Activated CD4-positive, alpha-beta T cell treated with anti-CD3 and anti-CD28 coated beads for 24 hours (primary cell): ENCODE data around the gene SSTR1.
"Not testable (repeated sequence)": the region's sequence is repeated elsewhere in the genome, so short reads cannot be mapped to it uniquely, and the experiment has no call there.

Experiments used
- DNase-seq, 2 donors: peaks; one replicate each; pipeline ENCODE4 v3.0.0-alpha.2; 2020; ENCODE audit warnings: low read depth in 2 of 2

The SSTR1 gene, protein sequence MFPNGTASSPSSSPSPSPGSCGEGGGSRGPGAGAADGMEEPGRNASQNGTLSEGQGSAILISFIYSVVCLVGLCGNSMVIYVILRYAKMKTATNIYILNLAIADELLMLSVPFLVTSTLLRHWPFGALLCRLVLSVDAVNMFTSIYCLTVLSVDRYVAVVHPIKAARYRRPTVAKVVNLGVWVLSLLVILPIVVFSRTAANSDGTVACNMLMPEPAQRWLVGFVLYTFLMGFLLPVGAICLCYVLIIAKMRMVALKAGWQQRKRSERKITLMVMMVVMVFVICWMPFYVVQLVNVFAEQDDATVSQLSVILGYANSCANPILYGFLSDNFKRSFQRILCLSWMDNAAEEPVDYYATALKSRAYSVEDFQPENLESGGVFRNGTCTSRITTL

DNA sequence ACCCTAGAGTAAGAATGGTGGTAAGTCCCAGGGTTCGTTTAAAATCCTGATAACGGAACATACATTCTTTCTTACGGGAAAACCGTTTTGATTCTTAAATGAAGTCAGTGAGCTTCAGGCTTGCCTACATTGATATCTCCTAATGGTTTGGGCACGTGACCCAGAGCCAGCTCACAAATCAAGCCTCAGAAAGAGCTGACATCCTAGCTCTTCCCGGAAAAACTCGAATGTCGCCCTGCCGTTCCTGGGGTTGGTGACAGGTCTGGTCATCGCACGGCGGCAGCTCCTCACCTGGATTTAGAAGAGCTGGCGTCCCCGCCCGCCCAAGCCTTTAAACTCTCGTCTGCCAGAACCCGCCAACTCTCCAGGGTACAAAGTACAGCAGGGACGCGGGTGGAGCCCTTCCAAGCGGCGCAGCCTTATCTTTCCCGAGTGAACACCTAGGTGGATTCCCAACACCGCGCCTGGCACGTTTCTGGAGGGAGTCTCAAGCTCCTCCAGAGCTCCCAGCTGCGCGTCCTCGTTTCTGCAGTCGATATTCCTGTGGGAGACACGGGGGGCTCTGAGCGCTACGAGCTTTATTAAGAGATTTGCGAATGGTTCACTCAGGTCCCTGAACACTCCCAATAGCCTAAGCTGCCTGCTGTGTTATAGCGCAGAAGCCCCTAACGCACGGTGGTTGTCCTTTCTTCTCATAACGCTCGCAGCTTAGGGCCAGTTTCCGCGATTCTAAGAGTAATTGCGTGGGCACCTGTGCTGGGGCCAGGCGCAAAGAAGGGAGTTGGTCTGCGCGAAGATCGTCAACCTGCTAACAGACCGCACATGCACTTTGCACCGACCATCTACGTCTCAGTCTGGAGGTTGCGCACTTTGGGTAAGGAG, at the start of gene SSTR1:
TSS of gene SSTR1 (plus strand) at position 169 of the 882 bp plus-strand sequence. CDS start 1,486 bp downstream, outside the sequence.
- DNase-seq: no peak

DNA sequence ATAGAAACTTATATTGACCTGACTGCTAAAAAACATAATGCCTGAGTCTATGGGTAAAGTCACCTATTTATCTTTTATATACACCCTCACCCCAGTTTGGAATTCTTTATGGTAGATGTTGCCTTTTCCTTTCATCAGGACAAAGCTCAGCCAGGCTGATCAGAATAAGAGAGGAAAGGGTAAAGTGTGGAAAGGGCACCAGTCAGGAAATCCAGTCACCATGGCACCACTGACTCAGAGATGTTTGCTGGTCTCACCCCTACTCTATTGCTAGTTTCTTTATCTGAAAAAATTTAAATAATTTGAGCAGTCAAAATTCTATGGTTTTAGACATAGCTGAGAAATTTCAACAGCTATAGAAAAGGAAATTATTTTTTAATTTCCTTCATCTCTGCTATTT, 49.2 kb upstream of the SSTR1 start:
- DNase-seq: no peak

DNA sequence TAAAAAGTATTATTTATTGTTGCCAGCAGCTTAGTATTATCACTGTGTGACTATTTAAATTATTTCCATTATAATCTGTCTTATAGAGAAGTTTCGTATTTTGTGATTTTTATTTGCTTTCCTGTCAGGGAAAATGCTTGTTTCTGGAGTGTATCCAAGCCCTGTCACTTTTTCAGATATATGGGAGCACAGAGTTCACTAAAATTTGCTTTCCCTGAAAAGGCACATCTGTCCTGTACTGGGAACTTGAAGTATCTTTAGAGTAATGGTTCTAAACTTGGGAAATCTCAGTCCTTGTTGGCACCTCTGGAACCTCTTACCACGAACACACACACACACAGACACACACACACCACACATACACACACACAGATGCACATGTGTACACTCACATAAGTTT, 39.3 kb upstream of the SSTR1 start:
- no peak for DNase-seq

DNA sequence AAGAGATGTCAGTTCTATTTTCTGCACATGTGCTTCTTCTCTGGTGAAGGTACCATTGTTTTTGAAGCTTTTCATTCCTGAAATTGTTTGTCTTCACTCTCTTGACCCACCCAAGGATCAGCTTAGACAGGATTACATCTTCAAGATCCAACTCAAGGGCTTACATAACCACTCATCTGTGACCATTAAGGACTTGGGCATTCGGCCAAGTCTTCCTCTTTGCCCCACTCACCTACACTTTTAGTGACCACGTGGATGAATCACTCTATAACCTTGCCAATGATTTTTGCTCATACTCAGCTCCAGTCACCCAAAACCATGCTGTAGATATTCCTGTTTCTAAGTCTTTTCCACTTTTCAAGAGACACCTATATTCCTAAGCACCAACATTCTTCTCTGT, 36.5 kb upstream of the SSTR1 start:
- DNase-seq: no peak

DNA sequence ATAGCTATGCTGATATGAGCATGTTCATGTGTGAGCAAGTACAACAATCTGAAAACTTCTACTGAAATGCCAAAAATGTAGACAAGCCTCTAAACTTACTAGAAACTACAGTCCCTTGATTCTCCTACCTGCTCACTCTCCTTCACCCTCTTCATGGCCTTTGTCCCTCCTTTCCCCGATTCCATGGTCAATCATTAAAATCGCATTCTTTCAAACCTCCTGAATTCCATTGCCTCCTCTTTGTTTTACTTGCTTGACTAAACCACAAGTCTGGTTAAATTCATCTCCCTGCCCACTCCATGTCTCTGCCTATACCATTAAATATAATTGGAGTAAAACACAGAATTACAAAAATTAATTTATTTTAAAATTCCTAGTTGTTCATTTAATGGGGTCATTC, 33.0 kb upstream of the SSTR1 start:
- no peak for DNase-seq

DNA sequence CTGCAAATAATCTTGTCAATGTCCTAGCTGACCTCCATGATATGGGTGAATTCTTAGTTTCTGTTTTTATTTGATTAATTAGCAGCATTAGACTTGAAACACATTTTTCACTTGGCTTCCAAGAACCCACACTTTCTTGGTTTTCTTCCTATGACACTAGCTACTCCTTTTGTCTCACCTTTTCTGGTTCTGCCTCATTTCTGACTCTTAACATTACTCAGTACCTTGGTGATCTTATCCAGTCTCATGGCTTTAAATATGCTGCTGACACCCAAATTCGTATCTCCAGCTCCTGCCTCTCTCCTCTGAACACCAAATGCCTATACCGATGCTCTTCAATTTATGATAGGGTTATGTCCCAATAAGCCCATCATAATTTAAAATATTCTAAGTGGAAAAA, 32.0 kb upstream of the SSTR1 start:
- DNase-seq: no peak

DNA sequence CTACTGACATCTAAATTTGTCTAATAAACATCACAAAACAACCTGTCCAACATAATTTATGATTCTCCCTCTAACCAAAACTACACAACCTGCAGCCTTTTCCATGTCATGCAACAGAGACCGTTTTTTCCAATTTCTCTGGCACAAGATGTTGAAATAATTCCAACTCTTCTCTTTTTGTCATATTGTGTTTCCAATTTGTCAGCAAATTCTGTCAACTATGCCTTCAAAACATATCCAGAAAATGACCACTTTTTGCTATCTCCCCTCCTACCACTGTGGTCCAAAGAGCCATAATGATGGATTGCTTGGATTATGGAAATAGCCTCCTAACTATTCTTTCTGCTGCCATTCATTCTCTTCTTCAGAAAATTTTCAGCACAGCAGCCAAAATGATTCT, 31.3 kb upstream of the SSTR1 start:
- no peak for DNase-seq

DNA sequence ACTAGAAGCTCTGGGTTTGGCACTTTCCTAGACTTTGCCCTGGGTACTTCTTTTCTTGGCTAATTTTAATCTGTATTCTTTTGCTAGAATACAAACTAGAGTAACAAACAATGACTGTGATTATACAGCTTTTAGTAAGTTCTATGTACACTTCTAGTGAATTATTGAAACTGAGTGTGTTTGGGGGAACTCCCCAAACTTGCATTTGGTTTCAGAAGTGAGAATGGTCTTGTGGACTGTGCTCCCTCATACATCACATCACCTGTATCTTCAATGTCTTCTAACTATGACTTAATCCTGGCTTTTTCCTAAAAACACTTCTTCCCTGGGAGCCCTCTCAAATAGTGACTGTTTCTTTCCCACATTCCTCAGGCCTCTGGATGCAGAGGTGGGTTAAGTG, 23.6 kb upstream of the SSTR1 start:
- DNase-seq: no peak

DNA sequence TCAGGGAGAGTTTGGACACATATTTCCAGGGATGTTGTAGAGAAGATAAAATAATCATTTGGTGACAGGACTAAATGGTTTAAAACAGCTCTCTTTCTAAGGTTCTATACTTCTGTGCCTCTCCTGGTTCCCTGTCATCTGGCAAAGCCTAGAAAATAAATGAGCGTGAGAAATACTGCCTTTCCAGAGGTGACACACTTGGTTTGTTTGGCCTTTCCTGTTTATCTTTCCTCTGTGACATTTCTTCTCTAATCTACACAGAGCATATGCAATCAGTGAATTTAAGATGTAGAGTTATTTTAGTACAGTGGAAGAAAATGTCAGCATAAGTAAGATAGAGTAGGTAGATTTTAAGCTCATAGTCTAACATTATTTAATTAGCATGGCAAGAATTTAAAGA, 22.0 kb upstream of the SSTR1 start:
- no peak for DNase-seq

DNA sequence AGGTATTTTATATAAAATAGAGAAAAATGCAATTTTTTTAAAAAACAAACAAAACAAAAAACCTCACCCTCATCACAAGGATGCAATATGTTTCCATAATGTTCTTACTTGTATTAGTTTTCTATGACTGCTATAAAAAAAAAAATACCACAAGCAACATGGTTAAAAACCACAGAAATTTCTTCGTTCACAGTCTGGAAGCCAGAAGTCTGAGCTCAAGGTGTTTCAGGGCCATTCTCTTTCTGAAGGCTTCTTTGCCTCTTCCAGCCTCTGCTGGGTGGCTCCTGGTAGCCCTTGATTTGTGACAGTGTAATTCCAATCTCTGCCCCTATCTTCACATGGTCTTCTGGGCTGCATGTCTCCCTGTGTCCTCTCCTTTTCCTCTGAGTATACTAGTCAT, 21.5 kb upstream of the SSTR1 start:
- DNase-seq: no peak

DNA sequence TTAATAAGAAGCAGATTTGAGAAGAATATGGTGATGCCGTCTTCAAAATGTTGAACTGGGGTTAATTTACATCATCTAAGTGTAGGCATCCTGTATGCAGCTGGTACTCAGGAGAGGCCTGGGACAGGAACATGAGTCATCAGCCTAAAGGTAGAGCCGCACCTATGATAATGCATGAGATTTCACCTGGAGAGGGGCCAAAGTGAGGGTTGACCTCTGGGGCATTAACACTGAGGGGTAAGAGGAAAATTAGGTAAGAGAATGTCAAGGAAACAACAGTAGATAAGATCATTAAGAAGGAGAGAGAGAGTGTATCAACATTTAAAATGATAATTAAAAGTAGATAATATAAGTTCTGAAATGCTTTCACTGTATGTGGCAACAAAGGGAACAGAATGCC, 20.2 kb upstream of the SSTR1 start:
- no peak for DNase-seq

DNA sequence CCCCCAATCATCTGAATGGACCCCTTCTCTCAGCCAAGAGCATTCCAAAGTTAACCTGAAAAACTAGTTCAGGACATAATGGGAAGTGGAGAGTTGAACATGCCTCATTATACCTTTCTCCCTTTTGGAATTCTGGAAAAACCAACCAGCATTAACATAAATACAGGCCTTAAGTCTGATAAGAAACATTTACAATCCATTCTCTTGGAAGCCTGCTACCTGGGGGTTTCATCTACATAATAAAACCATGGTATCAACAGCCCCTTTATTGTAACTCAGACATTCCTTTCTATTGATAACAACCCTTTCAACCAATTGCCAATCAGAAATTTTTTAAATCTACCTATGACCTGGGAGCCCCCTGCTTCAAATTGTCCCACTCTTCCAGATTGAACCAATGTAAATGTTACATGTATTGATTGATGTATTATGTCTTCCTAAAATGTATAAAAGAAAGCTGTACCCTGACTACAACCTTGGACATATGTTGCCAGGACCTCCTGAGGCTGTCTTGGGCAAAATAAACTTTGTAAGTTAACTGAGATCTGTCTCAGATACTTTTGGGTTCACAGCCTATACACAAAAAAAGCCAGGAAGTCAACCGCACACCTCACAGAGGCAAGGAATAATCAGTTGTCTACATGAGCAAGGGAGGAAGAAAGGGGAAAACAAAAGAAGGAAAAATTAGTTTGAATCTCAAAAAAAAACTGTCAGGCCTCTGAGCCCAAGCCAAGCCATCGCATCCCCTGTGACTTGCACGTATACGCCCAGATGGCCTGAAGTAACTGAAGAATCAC, 17.6 kb upstream of the SSTR1 start:
- DNase-seq: no peak

DNA sequence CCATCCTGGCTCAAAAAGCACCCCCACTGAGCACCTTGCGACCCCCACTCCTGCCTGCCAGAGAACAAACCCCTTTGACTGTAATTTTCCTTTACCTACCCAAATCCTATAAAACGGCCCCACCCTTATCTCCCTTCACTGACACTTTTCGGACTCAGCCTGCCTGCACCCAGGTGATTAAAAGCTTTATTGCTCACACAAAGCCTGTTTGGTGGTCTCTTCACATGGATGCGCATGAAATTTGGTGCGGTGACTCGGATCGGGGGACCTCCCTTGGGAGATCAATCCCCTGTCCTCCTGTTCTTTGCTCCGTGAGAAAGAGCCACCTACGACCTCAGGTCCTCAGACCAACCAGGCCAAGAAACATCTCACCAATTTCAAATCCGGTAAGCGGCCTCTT, 16.9 kb upstream of the SSTR1 start:
- DNase-seq: not testable (repeated sequence)

DNA sequence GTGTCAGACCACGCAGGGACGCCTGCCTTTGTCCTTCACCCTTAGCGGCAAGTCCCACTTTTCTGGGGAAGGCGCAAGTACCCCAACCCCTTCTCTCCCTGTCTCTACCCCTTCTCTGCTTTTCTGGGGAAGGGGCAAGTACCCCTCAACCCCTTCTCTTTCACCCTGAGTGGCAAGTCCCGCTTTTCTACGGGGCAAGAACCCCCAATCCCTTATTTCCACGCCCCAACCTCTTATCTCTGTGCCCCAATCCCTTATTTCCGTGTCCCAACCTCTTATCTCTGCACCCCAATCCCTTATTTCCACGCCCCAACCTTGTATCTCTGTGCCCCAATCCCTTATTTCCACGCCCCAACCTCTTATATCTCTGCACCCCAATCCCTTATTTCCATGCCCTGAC, 16.2 kb upstream of the SSTR1 start:
- not testable (repeated sequence) for DNase-seq

DNA sequence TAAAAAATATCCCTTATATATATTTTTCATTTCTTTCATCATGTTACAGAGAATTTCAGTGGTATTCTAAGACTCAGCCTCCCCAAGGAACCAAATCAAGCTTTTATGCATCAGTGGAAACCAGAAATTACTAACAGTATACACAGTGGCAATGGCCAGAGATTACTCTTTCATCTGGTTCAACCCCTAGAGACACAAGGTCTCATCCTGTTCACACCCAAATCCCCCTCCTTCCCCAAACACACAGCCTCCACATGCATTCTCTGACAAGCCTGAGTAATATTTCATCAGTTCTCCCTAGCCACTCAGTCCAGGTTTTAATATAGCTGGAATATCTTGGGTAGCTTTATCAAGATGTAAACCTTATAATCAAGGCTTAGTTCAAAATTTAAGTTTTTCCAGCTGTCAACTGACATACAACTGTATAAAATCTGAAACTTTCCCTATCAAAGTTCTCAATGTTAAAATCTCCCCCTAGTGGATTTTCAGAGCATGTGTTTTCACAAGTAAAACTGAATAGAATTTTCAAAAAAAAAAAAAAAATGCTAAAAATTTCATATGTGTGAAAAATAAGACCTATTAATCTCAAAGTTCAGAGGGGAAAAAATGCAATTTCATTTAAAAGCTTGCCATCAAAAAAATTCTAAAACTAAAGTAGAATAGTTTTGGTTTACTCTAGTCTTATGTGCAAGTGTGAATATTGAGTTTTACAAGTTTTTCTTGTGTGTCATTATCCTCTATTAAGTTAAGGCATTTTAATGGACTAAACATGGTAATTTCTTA, 10.5 kb upstream of the SSTR1 start:
- DNase-seq: no peak

DNA sequence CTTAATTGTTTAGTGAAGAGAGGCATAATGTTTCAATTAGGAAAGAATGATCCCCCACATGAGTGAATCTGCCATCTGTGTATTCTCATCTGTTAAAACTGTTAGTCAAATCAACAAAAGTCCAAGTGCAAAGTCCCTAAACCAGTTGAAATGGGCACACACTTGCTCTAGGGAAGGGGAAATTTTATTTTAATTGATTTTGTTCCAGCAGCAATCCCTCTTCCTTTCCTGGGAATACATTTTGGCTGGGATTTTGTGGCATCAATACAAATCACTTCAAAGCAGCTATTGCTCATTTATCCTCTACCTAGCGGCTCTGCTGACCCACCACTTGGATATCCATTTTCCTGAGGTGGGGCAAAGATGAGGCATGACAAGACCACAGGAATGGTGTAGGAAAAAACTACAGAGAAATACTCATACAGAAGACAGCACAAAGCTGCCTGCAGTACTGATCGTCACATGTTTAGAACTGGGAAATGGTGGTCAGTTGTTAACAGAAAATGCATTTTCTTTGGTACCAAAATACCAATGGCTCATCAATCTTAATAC, 9.8 kb upstream of the SSTR1 start:
- no peak for DNase-seq

DNA sequence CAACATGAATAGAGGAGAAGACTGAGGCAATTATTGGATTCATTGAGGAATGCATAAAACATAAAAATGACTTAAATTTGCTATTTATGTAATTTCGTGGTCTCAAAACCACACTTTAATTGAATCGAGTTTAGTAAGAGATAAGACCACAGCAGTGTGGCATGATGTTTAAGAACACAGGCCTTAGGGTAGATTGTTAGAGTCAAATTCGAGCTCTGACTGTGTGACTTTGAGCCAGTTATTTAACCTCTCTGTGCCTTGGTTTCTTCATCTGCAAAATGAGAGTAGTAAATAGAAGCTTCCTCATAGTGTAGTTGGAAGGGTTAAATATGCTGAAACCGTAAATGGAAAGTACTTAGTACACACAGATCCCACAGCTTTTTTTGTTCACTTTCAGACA, 9.3 kb upstream of the SSTR1 start:
- DNase-seq: no peak

DNA sequence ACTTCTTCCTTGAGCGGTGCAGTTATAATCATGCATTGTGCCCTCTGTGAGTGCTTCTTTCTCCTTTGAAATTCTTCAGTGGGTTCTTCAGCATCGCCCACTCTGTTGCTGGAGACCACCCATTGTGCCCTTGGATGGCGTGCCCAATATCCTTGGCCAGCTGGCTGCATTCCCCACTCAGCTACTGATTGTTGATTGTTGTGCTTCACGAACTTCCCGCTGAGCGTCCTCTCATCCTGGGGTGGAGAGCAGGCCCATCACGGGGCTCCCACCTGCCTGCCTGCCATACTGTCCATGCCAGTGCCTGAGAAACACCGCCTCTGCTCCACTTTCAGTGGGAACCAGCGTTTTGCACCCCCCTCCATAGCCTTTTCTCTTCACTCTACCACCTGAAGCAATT, 8.6 kb upstream of the SSTR1 start:
- no peak for DNase-seq

DNA sequence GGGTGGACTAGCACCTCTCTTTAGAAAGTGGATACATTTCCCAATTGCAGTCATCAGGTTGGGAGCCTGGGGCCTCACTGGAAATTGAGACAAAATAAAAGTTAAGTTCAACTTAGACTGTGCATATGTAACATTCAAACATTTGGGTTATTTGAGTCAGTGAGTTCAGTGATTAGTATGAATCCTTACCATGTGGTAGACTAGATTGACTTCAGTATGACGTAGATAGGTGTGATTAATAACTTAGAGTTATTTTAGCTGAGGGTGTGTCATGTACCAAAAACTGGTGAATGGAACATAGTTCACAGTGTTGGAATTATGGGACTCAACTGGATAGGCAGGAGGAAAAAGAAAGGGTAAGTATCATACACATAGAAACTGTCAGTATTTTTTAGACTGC, 8.0 kb upstream of the SSTR1 start:
- no peak for DNase-seq

DNA sequence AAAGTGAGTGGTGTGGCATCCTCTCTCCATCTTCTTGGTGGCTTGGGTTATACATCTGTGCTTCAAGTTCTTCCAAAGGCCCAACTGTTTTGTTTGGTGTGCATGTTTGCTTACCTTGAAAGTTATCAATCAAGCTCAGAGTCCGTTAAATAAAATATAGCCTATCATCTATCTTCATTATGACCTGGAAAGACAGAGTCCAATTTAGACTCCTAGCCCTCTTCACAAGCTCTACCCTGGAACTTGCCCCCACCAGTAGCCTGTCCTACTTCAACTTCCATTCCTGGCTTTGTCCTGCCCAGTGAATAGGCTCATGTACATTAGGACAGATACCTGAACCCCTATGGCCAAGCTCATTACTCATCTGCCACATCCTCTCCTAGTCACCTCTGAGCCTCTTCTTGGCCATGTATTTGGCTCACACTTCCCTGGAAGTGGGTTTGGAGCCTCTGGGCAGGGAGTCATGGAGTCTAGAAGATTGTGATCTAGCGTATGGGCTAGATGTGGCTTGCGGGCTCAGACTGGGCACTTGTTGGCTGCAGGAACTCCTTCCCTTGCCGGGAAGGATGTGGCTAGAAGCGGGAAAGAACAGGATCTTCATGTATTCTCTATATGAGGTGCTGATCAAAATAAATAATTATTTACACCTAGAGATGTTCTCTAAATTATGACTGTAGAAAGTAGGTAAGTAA, 6.4 kb upstream of the SSTR1 start:
- no peak for DNase-seq
